AG10803 (cell line): ENCODE measurements around the gene PIK3R1.

Source experiments
- DNase-seq: peaks from one replicate; pipeline ENCODE4 v3.0.0; 2010; ENCODE audit warnings: low read depth
- H3K4me3 ChIP-seq: 2 replicates; pipeline ENCODE4 v1.5.1; 2011; ENCODE audit warnings: mild to moderate bottlenecking, low read length, control low read depth
- TF ChIP-seq, protein P1 (sequence below): conservative IDR thresholded peaks from 2 replicates; pipeline ENCODE4 v1.5.1; 2011; ENCODE audit warnings: mild to moderate bottlenecking, low read length, control low read depth, inconsistent platforms

The PIK3R1 gene

DNA sequence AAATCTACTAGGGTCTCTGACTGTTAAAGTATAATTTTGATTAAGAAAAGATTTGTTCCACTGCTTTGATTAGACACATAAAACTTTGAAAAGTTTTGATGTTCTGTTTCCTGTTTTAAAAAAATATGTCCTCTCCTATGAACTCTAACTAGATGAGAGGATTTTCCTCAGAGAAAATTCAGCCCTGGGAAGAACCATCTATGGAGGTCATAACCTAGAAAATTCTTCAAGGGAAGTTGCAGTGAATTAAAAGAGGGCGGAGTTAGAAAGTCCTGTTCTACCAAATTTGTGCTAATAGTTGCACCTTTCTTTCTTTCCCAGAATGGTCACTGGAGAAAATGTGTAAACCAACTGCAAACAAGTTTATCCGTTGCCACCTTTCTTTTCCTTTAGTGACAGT, 27.7 kb downstream of the PIK3R1 start:
- TF ChIP-seq, protein P1, sequence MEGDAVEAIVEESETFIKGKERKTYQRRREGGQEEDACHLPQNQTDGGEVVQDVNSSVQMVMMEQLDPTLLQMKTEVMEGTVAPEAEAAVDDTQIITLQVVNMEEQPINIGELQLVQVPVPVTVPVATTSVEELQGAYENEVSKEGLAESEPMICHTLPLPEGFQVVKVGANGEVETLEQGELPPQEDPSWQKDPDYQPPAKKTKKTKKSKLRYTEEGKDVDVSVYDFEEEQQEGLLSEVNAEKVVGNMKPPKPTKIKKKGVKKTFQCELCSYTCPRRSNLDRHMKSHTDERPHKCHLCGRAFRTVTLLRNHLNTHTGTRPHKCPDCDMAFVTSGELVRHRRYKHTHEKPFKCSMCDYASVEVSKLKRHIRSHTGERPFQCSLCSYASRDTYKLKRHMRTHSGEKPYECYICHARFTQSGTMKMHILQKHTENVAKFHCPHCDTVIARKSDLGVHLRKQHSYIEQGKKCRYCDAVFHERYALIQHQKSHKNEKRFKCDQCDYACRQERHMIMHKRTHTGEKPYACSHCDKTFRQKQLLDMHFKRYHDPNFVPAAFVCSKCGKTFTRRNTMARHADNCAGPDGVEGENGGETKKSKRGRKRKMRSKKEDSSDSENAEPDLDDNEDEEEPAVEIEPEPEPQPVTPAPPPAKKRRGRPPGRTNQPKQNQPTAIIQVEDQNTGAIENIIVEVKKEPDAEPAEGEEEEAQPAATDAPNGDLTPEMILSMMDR: no peak
- H3K4me3 ChIP-seq: no peak overlapping the region
- no peak for DNase-seq

DNA sequence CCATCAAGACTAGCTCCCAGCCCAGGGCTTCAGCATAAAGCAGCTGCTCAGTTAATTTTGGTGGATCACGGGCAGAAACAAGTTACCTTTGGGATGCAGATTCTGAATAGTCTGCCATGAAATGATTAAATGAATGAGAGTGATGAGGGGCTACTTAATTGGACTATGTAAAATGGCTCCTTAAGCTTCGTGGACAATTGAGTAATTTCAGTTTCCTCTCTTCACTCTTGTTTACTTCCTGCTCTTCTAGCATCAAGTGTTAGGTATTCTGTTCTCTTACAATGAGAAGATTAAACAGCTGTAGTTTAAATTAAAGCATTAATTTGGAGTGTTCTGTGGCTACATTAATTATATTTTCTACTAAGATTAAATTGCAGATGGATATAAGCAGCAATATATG, 28.1 kb downstream of the PIK3R1 start:
- TF ChIP-seq, protein P1: no peak
- H3K4me3 ChIP-seq: no peak overlapping the region
- DNase-seq: no peak

- DNase-seq: peak; percentile 62
- TF ChIP-seq, protein P1: no peak
- no peak overlapping the region for H3K4me3 ChIP-seq
These were observed 29.8 kb downstream of the PIK3R1 start for GRCh38 chr5:68245319-68245718.

DNA sequence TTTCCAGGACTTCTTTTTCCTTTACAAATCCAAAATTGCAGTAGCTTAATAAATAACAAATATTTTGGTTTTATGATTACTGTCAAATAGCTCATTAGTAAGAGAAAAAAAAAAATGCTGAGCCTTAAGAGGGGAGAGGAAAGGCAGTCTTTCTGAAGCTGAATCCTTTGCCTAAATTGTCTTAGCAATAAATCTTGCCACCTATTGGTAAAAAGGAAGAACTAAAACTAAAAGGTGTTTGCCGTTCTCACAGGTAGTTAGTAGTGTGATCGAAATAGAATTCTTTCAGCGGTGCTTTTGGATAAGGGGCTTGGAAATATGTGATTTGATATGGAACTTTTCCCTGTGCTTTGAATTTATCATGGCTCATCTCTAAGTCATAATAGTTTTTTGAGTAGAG, 31.2 kb downstream of the PIK3R1 start:
- DNase-seq: no peak
- no peak overlapping the region for H3K4me3 ChIP-seq
- TF ChIP-seq, protein P1: no peak

DNA sequence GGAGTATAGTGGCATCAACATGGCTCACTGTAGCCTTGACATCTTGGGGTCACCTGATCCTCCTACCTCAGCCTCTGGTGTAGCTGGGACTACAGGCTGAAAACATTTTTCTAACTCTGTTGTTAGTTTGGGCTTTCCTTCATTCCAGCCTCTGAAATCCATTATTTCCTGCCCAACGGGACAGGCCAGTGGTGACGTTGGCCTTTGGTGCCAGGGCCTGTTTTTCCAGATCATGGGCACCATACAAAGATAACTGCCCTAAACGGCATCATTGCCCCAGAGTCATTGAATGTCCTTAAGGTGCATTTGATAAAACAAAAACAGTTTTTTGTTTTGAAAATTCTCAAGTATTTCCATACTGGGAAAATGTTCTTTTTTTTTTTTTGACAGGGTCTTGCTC, 32.1 kb downstream of the PIK3R1 start:
- H3K4me3 ChIP-seq: no peak overlapping the region
- no peak for DNase-seq
- TF ChIP-seq, protein P1: no peak

DNA sequence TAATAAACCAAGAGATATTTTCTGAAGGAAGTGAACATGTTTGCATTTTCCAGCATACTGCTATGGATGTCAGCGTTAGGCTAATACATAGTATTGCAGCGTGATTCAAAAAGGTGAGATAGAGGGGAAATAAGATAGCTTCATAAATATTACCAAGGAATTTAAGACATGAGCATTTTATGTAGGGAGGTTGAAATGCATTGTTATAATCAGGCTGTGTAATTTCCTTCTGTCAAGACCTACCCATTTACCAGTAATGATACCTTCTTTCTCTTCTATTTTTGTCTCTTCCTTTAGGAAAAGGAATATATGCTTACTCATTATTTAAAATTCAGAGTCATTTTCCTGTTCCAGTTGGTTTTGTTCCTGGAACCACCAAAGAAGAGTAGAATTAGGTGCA, 33.3 kb downstream of the PIK3R1 start:
- no peak overlapping the region for H3K4me3 ChIP-seq
- TF ChIP-seq, protein P1: no peak
- no peak for DNase-seq

DNA sequence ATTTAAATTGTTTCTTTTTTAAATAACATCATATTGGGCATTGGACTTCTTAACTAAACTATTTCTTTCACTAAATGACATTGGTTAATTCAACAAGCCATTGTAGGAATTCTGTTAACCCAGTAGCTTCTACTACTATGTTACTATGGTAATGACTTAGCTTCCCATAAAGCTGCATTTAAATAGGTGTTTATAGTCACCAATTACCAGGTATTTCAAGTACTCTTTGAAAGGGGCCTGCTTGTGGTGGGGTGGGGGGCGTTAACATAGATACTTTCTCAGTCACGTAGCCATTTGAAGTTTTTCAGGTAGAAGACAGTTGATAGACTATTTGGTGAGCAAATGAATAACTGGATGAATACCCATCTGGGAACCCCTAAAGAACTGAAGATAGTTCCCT, 34.0 kb downstream of the PIK3R1 start:
- TF ChIP-seq, protein P1: no peak
- no peak overlapping the region for H3K4me3 ChIP-seq
- DNase-seq: no peak
